HuH-7 (cell line): ENCODE results near the gene LETM1.

Experiments used
- DNase-seq: peaks from one replicate; pipeline ENCODE4 v3.0.0; 2011; ENCODE audit warnings: low spot score

LETM1 gene

DNA sequence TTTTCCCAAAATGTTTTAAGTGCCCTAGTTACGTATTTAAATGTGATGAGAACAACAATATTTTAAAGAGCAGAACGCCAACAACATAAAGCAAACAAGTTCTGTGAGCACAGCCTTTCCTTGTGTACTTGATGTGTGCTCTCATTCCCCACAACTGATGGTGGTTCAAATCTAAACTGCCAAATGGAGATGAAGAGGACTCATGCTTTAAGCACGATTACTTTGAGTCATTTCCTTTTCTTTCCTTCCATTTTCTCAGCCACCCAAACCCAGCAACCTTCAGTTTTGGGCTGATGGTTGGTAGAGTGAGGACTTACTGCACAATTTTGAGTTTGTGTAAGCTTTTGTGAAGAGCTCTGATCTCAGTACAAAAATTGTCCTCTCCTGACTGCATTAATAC lies 16.9 kb upstream of the LETM1 start:
- no peak for DNase-seq

GRCh38 chr4:1871471-1872021 lies 15.6 kb upstream of the LETM1 start:
- no peak for DNase-seq

DNA sequence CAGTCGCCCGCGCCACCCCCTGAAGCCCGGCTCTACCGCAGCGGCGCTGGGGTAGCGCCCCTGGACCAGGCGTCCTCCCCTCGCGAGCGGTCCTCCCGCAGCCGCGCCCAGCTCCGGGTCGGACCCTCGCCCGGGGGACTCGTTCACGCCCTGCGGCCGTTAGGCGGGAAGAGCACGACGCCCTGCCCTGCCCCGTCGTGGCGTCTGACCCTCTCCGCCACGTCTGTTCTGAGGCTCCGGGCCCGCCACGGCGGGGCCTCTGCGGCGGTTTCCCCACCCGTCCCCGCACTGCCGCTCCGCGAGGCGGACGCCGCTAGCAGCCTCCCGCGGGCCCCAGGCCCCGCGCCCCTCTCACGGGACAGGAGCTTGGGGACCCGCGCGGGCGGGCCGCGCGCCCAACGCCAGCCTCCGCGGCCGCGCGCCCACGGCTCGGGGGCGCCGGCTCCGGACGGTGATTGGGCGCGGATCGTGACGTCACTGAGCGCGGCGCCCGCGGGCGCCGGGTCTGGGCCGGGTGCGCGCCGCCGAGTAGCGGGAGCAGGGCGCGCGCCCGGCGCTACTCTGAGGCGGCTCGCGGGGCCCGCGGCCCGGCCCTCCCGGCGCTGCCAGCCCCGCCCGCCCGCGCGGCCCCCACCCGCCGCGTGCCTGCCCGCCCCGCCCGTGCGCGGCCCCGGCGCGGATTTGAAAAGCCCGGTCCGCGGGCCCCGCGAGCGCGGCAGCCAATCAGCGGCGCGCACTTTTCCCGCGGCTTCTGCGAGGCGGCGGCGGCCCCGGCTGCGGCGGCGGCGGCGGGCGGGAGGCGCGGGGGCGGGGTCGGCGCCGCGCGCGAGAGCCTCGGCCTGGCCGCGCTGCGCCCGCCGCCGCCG lies 14.9 kb upstream of the LETM1 start, which contains the start of gene NSD2:
Gene NSD2, plus strand, starts transcription at position 816 of the 866 bp plus-strand sequence. CDS start 29,262 bp downstream, outside the sequence.
- peak; percentile 95 for DNase-seq

- DNase-seq, result peak; percentile 72
Observed at GRCh38 chr4:1870328-1870577, 14.3 kb upstream of the LETM1 start.

- DNase-seq, result no peak
Observed at GRCh38 chr4:1869530-1870327, 13.8 kb upstream of the LETM1 start.

DNA sequence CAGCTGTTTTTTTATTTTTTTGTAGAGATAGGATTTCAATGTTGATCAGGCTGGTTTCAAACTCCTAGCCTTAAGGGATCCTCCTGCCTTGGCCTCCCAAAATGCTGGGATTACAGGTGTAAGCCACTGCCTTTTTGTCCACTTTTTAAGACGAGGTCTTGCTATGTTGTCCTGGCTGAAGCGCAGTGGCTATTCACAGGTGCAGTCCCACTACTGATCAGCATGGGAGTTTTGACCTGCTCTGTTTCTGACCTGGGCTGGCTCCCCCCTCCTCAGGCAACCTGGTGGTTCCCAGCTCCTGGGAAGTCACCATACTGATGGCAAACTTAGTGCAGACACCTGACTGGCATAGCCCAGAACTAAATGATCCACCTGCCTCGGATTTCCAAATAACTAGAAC lies 13.0 kb upstream of the LETM1 start:
- no peak for DNase-seq

GRCh38 chr4:1868293-1868692 lies 12.3 kb upstream of the LETM1 start:
- DNase-seq, result no peak

- no peak for DNase-seq
Observed at GRCh38 chr4:1866189-1866661, 10.3 kb upstream of the LETM1 start.

- DNase-seq, result no peak
Observed at GRCh38 chr4:1864076-1865008, 8.4 kb upstream of the LETM1 start.

- DNase-seq, result no peak
Observed at GRCh38 chr4:1863297-1864033, 7.5 kb upstream of the LETM1 start.

- DNase-seq, result no peak
Observed at GRCh38 chr4:1862961-1863296, 7.0 kb upstream of the LETM1 start.

GRCh38 chr4:1862055-1862911 lies 6.3 kb upstream of the LETM1 start:
- DNase-seq, result no peak

- no peak for DNase-seq
Observed at GRCh38 chr4:1859389-1859753, 3.4 kb upstream of the LETM1 start.

GRCh38 chr4:1857931-1858330 lies 2.0 kb upstream of the LETM1 start:
- no peak for DNase-seq

DNA sequence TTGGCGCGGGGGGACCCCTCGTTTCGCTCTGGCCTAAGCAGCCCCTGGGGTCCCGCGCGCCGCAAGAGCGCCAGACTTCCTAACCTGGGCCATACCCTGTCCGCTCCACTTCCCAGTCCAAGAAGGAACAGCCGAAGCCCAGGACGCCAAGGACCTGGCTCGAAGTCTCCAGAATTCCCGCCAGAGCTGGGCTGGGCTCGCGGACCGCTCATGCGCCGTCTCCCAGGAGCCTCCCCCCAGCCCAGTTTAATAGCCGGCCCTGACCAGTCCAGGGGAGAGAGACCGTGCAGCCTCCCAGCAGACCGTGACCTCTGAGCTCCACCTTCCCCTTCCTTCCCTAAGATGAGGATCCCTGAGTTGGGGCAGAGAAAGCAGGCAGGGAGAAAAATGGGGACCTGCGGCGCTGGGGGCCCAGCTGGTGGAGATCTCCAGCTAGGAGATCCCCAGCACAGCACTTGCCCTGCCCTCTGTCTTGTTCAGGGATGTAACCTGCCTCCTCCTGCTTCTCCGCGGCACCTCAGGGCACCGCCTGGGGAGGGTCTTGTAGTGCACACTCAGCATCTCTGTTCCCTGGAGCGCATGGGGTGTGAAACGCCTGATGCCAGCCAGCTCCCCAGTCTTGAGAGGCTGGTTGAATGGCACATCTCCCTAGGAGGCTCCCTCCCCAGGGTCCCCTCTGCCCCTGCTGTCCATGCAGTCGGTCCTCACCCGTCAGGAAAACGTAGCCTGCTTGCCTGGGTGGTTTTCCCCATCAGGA lies 1.2 kb upstream of the LETM1 start:
- no peak for DNase-seq

GRCh38 chr4:1855333-1856070 lies 454 bp downstream of the LETM1 start:
- DNase-seq, result no peak

DNA sequence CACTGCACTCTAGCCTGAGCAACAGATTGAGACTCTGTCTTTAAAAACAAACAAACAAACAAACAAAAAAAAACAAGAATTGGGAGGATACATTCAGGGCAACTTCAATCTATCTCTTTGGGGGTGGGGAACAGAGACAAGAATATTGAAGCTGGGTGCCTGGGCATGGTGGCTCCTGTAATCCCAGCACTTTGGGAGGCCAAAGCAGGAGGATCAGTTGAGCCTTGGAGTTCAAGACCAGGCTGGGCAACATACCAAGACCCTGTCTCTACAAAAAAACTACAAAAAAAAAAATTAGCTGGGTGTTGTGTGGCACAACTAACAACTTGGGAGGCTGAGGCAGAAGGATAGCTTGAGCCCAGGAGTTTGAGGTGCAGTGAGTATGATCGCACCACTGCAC lies 1.2 kb downstream of the LETM1 start:
- no peak for DNase-seq

DNA sequence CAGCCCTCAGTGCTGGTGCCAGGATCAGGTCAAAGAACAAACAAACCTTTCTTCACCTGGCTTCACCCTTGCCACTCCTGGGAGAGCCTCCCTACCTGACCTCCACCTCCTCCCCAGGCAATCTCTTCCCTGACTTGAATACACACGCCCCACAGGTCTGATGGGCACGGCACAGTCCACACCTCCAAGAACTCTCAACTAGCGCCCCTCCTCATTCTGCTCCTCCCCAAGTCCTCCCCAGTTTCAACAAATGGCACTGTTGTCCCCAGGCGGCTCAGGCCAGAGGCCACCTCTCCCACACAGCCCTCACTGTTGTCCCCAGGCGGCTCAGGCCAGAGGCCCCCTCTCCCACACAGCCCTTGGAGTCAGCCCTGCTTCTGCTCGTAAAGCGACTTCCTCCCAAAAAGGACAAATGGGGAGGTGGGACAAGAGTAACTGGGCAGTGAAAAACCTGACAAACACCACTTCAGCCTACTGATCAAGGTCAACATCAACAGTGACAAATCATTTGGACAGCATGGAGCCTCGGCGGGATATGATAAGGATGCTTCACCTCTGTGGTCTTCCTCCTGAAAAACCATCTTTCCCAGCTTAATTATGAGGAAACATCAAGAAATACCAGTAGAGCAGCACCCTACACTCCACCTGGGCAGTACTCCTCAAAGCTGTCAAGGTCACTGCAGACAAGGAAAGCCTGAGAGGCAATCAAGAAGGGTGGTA lies 2.9 kb downstream of the LETM1 start:
- no peak for DNase-seq
